Prostate gland (tissue), 2 donors: ENCODE measurements around the gene PEX1.

ENCODE experiments used
- POLR2A ChIP-seq: fragments of 450-650 bp; IDR thresholded peaks from one replicate; pipeline ENCODE4 v1.6.1; 2016; ENCODE audit warnings: antibody characterized with exemption, mild to moderate bottlenecking
- POLR2AphosphoS5 ChIP-seq: sonication (generic); formaldehyde crosslinking; IDR thresholded peaks from one replicate; pipeline ENCODE4 v1.6.1; 2017; ENCODE audit warnings: antibody characterized with exemption
- TF ChIP-seq, protein P1 (sequence below), 4 experiments: fragments of 200-600 bp in 2 of 4; fragments of 450-650 bp in 2 of 4; sonication (generic) in 2 of 4; IDR thresholded peaks; 1 replicate in 3 of 4; 2 replicates in 1 of 4; pipeline ENCODE4 v1.5.1; 2016 to 2019; ENCODE audit warnings: antibody characterized with exemption in 4 of 4, mild to moderate bottlenecking in 2 of 4, moderate library complexity in 2 of 4

DNA sequence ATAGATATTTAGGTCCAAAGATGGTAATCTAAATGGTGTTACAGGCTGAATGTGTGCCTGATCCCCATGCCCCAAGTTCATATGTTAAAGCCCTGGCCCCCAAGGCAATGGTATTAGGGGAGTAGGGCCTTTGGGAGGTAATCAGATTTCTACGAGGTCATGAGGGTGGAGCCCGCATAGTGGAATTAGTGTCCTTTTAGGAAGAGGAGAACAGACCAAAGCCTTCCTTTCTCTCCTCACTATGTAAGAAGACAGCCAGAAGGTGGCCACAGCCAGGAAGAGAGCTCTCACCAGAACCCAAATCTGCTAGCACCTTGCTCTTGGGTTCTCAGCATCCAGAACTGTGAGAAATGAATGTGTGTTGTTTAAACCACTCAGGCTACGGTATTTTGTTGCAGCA, 65.8 kb downstream of the PEX1 start:
- TF ChIP-seq POLR2AphosphoS5 (no peak), POLR2A (no peak)
- TF ChIP-seq, protein P1, sequence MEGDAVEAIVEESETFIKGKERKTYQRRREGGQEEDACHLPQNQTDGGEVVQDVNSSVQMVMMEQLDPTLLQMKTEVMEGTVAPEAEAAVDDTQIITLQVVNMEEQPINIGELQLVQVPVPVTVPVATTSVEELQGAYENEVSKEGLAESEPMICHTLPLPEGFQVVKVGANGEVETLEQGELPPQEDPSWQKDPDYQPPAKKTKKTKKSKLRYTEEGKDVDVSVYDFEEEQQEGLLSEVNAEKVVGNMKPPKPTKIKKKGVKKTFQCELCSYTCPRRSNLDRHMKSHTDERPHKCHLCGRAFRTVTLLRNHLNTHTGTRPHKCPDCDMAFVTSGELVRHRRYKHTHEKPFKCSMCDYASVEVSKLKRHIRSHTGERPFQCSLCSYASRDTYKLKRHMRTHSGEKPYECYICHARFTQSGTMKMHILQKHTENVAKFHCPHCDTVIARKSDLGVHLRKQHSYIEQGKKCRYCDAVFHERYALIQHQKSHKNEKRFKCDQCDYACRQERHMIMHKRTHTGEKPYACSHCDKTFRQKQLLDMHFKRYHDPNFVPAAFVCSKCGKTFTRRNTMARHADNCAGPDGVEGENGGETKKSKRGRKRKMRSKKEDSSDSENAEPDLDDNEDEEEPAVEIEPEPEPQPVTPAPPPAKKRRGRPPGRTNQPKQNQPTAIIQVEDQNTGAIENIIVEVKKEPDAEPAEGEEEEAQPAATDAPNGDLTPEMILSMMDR (IDR thresholded peaks at IDR 0.05) = no peak
